HepG2 (cell line): ENCODE measurements around the gene SGPP2.

Source experiments
- BHLHE40 ChIP-seq: IDR thresholded peaks from 2 replicates; pipeline ENCODE4 v1.6.1; 2011; ENCODE audit warnings: low read length, improper control_type of control experiment
- NFE2L1 ChIP-seq: sonication (generic); formaldehyde crosslinking; IDR thresholded peaks from 2 replicates; pipeline ENCODE4 v1.4.0; 2020; ENCODE audit warnings: missing genetic modification reagents, mild to moderate bottlenecking, borderline replicate concordance

DNA sequence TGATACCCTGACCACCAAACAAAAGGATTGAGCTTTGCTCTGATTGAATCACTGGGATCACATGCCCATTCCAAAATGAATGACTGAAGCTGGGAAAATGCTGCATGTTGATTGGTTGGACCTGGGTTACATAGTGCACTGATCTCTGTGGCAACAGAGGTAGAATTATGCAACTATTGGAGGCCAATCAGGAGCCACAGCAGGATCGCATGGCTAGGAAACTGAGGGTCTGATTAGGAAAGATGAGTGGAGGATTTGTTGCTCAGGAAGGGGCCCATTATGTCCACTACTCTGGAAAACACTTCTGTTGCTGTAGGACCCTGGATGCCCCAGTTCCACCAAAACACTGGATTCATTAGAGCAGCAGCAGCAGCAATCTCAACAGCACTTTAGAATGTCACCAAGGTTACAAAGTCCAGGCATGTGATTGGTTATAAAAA, 25.9 kb upstream of the SGPP2 start:
- TF ChIP-seq BHLHE40: no peak
- no peak for TF ChIP-seq NFE2L1 (CRISPR knock-in tag)
